ENCODE data around the gene RAP1GAP.

The RAP1GAP gene

DNA sequence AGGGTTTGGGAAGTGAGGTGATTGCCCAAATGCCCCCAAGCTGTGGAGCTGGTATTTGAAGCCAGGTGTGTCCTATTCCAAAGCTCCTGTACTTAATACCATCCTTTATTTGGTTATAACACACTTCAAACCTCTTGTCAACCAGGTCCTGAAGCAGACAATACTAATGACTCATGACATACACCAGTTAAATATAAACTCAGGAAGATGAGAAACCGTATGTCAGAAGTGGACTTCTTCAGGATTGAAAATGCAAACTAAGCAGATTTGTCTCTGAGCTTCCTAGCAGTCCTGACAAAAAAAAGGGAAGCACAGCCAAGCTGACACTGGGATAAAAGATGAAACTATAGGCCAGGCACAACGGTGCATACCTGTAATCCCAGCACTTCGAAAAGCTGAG is 89.4 kb downstream of the RAP1GAP start:
- TF ChIP-seq, protein P1, sequence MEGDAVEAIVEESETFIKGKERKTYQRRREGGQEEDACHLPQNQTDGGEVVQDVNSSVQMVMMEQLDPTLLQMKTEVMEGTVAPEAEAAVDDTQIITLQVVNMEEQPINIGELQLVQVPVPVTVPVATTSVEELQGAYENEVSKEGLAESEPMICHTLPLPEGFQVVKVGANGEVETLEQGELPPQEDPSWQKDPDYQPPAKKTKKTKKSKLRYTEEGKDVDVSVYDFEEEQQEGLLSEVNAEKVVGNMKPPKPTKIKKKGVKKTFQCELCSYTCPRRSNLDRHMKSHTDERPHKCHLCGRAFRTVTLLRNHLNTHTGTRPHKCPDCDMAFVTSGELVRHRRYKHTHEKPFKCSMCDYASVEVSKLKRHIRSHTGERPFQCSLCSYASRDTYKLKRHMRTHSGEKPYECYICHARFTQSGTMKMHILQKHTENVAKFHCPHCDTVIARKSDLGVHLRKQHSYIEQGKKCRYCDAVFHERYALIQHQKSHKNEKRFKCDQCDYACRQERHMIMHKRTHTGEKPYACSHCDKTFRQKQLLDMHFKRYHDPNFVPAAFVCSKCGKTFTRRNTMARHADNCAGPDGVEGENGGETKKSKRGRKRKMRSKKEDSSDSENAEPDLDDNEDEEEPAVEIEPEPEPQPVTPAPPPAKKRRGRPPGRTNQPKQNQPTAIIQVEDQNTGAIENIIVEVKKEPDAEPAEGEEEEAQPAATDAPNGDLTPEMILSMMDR (IDR thresholded peaks at IDR 0.05; ENCODE audit: low read depth, low read length): no peak
- in situ Hi-C loops (cut with HindIII; ENCODE audit: low sequenced_read_pairs): no loop called here
- no peak overlapping the region for H3K4me3 ChIP-seq (ENCODE audit: low read depth, low read length)
- DNase-seq (ENCODE audit: low read depth, low spot score): no peak

DNA sequence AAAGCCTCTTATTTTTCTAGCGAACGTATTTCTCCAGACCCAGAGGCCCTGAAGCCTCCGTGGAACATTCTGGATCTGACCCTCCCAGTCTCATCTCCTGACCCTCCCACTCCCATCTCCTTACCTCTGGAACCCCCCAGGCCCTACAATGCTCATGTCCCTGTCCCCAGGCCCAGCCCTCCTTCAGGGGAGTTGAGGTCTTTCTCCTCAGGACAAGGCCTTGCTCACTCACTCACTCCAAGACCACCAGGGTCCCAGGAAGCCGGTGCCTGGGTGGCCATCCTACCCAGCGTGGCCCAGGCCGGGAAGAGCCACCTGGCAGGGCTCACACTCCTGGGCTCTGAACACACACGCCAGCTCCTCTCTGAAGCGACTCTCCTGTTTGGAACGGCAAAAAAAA is 91.2 kb downstream of the RAP1GAP start:
- TF ChIP-seq, protein P1 (IDR thresholded peaks at IDR 0.05; ENCODE audit: low read depth, low read length): no peak
- no peak overlapping the region for H3K4me3 ChIP-seq (ENCODE audit: low read depth, low read length)
- in situ Hi-C loops (cut with HindIII; ENCODE audit: low sequenced_read_pairs): no loop called here
- no peak for DNase-seq (ENCODE audit: low read depth, low spot score)

DNA sequence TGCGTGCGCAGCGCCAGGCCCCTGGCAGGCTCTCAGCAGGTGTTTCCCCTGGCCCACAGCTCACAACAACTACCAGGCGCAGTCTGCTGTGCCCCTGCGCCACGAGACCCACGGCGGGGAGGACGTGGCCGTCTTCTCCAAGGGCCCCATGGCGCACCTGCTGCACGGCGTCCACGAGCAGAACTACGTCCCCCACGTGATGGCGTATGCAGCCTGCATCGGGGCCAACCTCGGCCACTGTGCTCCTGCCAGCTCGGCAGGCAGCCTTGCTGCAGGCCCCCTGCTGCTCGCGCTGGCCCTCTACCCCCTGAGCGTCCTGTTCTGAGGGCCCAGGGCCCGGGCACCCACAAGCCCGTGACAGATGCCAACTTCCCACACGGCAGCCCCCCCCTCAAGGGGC is 91.8 kb downstream of the RAP1GAP start:
- no peak for DNase-seq (ENCODE audit: low read depth, low spot score)
- TF ChIP-seq, protein P1 (IDR thresholded peaks at IDR 0.05; ENCODE audit: low read depth, low read length): no peak
- in situ Hi-C loops (cut with HindIII; ENCODE audit: low sequenced_read_pairs): no loop called here
- H3K4me3 ChIP-seq (ENCODE audit: low read depth, low read length): no peak overlapping the region

DNA sequence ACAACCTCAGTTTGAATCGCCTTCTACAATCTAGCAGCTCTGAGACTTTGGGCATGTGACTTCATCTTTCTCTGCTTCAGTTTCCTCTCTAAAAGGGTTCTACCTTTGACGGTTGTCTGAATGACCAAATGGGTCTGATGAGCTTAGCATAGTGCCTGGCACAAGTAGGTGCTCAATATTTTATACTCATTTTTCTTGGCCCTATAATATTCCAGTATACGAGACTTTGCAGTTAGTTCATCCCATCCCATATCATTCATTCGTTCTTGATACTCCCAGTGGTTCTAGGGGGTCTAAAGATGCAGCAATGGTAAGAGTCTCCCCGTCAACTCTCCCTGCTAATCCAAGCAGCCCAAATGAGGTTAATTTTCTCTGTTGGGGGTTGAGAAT is 92.4 kb downstream of the RAP1GAP start:
- DNase-seq (ENCODE audit: low read depth, low spot score): no peak
- in situ Hi-C loops (cut with HindIII; ENCODE audit: low sequenced_read_pairs): no loop called here
- H3K4me3 ChIP-seq (ENCODE audit: low read depth, low read length): no peak overlapping the region
- TF ChIP-seq, protein P1 (IDR thresholded peaks at IDR 0.05; ENCODE audit: low read depth, low read length): no peak

DNA sequence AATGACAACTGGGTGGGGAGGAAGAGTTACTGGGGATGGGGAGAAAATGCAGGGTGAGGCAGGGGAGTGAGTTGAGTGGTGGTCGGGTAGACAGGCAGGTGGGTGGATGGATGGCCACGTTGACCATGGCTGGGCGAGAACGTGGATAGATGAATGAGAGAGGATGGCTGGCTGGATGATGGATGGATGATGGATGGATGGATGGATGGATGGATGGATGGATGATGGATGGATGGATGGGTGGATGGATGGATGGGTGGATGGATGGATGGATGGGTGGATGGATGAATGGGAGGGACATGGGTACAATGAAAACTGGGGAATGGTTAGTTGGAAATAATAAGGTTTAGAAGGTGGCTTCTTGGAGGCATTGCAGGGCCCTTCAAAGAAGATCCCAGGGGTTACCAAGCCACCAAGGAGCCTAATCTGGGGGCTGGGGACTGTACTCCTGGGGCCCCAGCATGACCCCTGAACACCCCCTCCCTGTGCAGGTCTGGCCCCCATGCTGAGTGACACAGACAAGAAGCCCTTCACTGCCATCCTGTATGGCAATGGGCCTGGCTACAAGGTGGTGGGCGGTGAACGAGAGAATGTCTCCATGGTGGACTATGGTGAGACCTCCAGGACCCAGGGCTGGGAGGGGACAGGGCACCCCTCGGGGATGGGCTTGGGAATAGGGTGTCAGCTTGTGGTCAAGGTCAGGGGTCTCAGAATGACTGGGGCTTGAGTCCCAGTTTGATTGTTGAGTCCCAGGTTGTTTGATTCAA is 92.9 kb downstream of the RAP1GAP start:
- in situ Hi-C loops (cut with HindIII; ENCODE audit: low sequenced_read_pairs): no loop called here
- DNase-seq (ENCODE audit: low read depth, low spot score): no peak
- H3K4me3 ChIP-seq (ENCODE audit: low read depth, low read length): no peak overlapping the region
- TF ChIP-seq, protein P1 (IDR thresholded peaks at IDR 0.05; ENCODE audit: low read depth, low read length): no peak

DNA sequence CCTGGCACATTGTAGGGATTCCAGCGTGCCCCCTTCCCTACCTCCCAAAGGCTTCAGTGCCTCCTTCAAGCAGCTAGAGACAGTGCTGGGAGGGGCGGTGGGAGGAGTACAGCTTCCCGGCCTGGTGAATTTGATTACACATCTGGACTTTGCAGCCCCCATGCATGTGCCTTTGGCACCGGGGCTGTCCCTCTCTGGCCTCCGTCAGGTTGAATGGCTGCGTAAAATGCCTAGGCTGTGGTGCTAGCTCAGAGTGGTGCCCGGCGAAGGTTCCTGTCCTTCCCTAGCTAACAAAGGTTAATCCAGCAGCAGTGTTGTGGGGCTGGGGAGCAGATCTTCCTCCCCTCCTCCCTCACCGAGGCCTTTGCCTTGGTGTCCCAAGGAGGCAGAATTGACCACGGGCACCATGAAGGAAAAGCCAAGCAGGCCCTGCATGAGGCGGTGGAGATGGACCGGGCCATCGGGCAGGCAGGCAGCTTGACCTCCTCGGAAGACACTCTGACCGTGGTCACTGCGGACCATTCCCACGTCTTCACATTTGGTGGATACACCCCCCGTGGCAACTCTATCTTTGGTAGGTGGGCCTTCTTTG is 93.7 kb downstream of the RAP1GAP start:
- H3K4me3 ChIP-seq (ENCODE audit: low read depth, low read length): no peak overlapping the region
- DNase-seq (ENCODE audit: low read depth, low spot score): no peak
- in situ Hi-C loops (cut with HindIII; ENCODE audit: low sequenced_read_pairs): no loop called here
- TF ChIP-seq, protein P1 (IDR thresholded peaks at IDR 0.05; ENCODE audit: low read depth, low read length): no peak
